SK-N-SH treated with all-trans-retinoic acid at 6 μM for 48 hours (cell line): Measurements from ENCODE around the gene ENAH.

Experiments
- CSDC2 ChIP-seq: fragments of 250-450 bp; sonication (Bioruptor Pico); IDR thresholded peaks from 2 replicates; pipeline ENCODE4 v1.5.0; 2020; ENCODE audit warnings: mild to moderate bottlenecking, moderate library complexity
- PPARA ChIP-seq: fragments of 250-450 bp; sonication (Bioruptor Pico); IDR thresholded peaks from 2 replicates; pipeline ENCODE4 v1.5.0; 2020; ENCODE audit warnings: mild to moderate bottlenecking, borderline replicate concordance
- TCF4 ChIP-seq: fragments of 250-450 bp; sonication (Bioruptor Pico); IDR thresholded peaks from 2 replicates; pipeline ENCODE4 v1.8.0; 2021; ENCODE audit warnings: mild to moderate bottlenecking, moderate library complexity, borderline replicate concordance
- ZNF70 ChIP-seq: fragments of 450-650 bp; formaldehyde crosslinking; IDR thresholded peaks from 2 replicates; pipeline ENCODE4 v1.5.0; 2020; ENCODE audit warnings: mild to moderate bottlenecking, moderate library complexity

DNA sequence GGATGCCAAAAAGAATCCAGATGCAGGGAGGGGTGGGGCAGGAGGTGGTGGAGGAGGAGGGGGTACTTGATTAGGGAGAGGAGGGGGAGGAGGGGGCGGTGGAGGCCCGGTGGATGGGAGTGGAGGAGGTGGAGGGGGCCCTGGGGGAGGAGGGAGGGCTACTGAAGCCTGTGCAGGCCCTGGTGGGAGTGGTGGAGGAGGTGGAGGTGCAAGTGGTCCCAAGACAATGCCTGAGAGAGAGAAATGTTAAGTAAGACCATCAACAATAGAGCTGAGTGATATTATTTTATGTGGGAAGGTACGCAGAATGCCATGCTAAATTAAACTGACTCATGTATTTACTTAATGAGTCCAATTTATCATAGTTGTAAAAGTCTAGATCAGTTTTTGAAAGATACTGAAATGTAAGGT lies 138.2 kb downstream of the ENAH start:
- TF ChIP-seq ZNF70 (CRISPR knock-in tag) (no peak), CSDC2 (no peak), TCF4 (CRISPR knock-in tag) (no peak), PPARA (CRISPR knock-in tag) (no peak)
